Stimulated activated naive CD8-positive, alpha-beta T cell treated with anti-CD3 and anti-CD28 coated beads, Interleukin-15, Interleukin-2, amounts not matched to agents 100 ng/mL and 50 ng/mL, for 24 hours (primary cell): ENCODE data around the gene ITPKC.

Experiments used
- H3K27ac Mint-ChIP-seq: one replicate; pipeline ENCODE4 v1.8.0; 2021; ENCODE audit warnings: mild to moderate bottlenecking, mixed read lengths
- H3K27me3 Mint-ChIP-seq: one replicate; pipeline ENCODE4 v1.8.0; 2021; ENCODE audit warnings: mixed read lengths
- H3K36me3 Mint-ChIP-seq: one replicate; pipeline ENCODE4 v1.8.0; 2021; ENCODE audit warnings: low read depth, mixed read lengths
- H3K4me1 Mint-ChIP-seq: one replicate; pipeline ENCODE4 v1.8.0; 2021; ENCODE audit warnings: low read depth, mixed read lengths
- H3K4me3 Mint-ChIP-seq: one replicate; pipeline ENCODE4 v1.8.0; 2021; ENCODE audit warnings: mild to moderate bottlenecking, mixed read lengths
- H3K9me3 Mint-ChIP-seq: one replicate; pipeline ENCODE4 v1.8.0; 2021; ENCODE audit warnings: mixed read lengths

ITPKC gene

GRCh38 chr19:40716482-40717324 is at the start of gene ITPKC, which contains the start of gene COQ8B:
TSS of gene ITPKC (plus strand) at chr19:40717112. CDS start at chr19:40717136, 24 bp downstream.
TSS of gene COQ8B (minus strand) at chr19:40716886. CDS start at chr19:40714632, 2,254 bp downstream.
- Mint-ChIP-seq H3K9me3 (no peaks in the 10 kb centered on the region), H3K4me3 (peak within 1 kb of the TSS; percentile 86), H3K27me3 (no peaks in the 10 kb centered on the region), H3K4me1 (peaks cover 66% of the 10 kb centered on the region), H3K27ac (peak within 1 kb of the TSS; percentile 98), H3K36me3 (peaks cover 17% of the 10 kb centered on the region)

- Mint-ChIP-seq H3K4me3 (no peak overlapping the region), H3K27ac (no peak overlapping the region), H3K9me3 (no peaks in the 10 kb centered on the region), H3K4me1 (peaks cover 24% of the 10 kb centered on the region), H3K36me3 (peaks cover 31% of the 10 kb centered on the region), H3K27me3 (no peaks in the 10 kb centered on the region)
Observed at GRCh38 chr19:40667602-40668001, 49.3 kb upstream of the ITPKC start.

GRCh38 chr19:40668991-40669614 is 47.8 kb upstream of the ITPKC start:
- H3K27me3 Mint-ChIP-seq, result no peaks in the 10 kb centered on the region
- peaks cover 31% of the 10 kb centered on the region for H3K36me3 Mint-ChIP-seq
- peaks cover 9% of the 10 kb centered on the region for H3K4me1 Mint-ChIP-seq
- no peak overlapping the region for H3K27ac Mint-ChIP-seq
- H3K4me3 Mint-ChIP-seq, result no peak overlapping the region
- no peaks in the 10 kb centered on the region for H3K9me3 Mint-ChIP-seq

GRCh38 chr19:40671404-40671803 is 45.5 kb upstream of the ITPKC start:
- Mint-ChIP-seq H3K4me3 (no peak overlapping the region), H3K27ac (no peak overlapping the region), H3K27me3 (no peaks in the 10 kb centered on the region), H3K4me1 (peaks cover 5% of the 10 kb centered on the region), H3K36me3 (peaks cover 35% of the 10 kb centered on the region), H3K9me3 (no peaks in the 10 kb centered on the region)

GRCh38 chr19:40672038-40672437 is 44.9 kb upstream of the ITPKC start:
- Mint-ChIP-seq H3K27me3 (no peaks in the 10 kb centered on the region), H3K4me3 (no peak overlapping the region), H3K36me3 (peaks cover 35% of the 10 kb centered on the region), H3K4me1 (no peaks in the 10 kb centered on the region), H3K27ac (no peak overlapping the region), H3K9me3 (no peaks in the 10 kb centered on the region)

- Mint-ChIP-seq H3K9me3 (no peaks in the 10 kb centered on the region), H3K27me3 (no peaks in the 10 kb centered on the region), H3K4me1 (no peaks in the 10 kb centered on the region), H3K27ac (no peak overlapping the region), H3K4me3 (no peak overlapping the region), H3K36me3 (peaks cover 38% of the 10 kb centered on the region)
Observed at GRCh38 chr19:40672573-40673299, 44.2 kb upstream of the ITPKC start.

GRCh38 chr19:40673397-40673796 is 43.5 kb upstream of the ITPKC start:
- Mint-ChIP-seq H3K36me3 (peaks cover 45% of the 10 kb centered on the region), H3K27me3 (no peaks in the 10 kb centered on the region), H3K4me3 (no peak overlapping the region), H3K27ac (no peak overlapping the region), H3K9me3 (no peaks in the 10 kb centered on the region), H3K4me1 (no peaks in the 10 kb centered on the region)

GRCh38 chr19:40674291-40674690 is 42.6 kb upstream of the ITPKC start:
- H3K4me3 Mint-ChIP-seq, result no peak overlapping the region
- H3K9me3 Mint-ChIP-seq, result no peaks in the 10 kb centered on the region
- no peak overlapping the region for H3K27ac Mint-ChIP-seq
- no peaks in the 10 kb centered on the region for H3K27me3 Mint-ChIP-seq
- peaks cover 40% of the 10 kb centered on the region for H3K36me3 Mint-ChIP-seq
- H3K4me1 Mint-ChIP-seq, result no peaks in the 10 kb centered on the region

- no peak overlapping the region for H3K27ac Mint-ChIP-seq
- H3K27me3 Mint-ChIP-seq, result no peaks in the 10 kb centered on the region
- no peaks in the 10 kb centered on the region for H3K9me3 Mint-ChIP-seq
- no peaks in the 10 kb centered on the region for H3K4me1 Mint-ChIP-seq
- H3K36me3 Mint-ChIP-seq, result peaks cover 35% of the 10 kb centered on the region
- no peak overlapping the region for H3K4me3 Mint-ChIP-seq
Observed at GRCh38 chr19:40677156-40677555, 39.8 kb upstream of the ITPKC start.

- Mint-ChIP-seq H3K27ac (no peak overlapping the region), H3K9me3 (no peaks in the 10 kb centered on the region), H3K36me3 (peaks cover 42% of the 10 kb centered on the region)
Observed at GRCh38 chr19:40681039-40681438, 35.9 kb upstream of the ITPKC start.

GRCh38 chr19:40682431-40682964 is 34.4 kb upstream of the ITPKC start:
- H3K4me3 Mint-ChIP-seq, result no peak overlapping the region
- H3K36me3 Mint-ChIP-seq, result peaks cover 41% of the 10 kb centered on the region
- no peaks in the 10 kb centered on the region for H3K9me3 Mint-ChIP-seq
- H3K27me3 Mint-ChIP-seq, result no peaks in the 10 kb centered on the region
- H3K4me1 Mint-ChIP-seq, result no peaks in the 10 kb centered on the region
- H3K27ac Mint-ChIP-seq, result no peak overlapping the region

More at GRCh38 chr19:40681039-40681438, 35.9 kb upstream of the ITPKC start:
- Mint-ChIP-seq H3K4me3 (no peak overlapping the region), H3K27me3 (no peaks in the 10 kb centered on the region), H3K4me1 (no peaks in the 10 kb centered on the region)

GRCh38 chr19:40683437-40683836 is 33.5 kb upstream of the ITPKC start:
- Mint-ChIP-seq H3K4me3 (no peak overlapping the region), H3K27ac (no peak overlapping the region), H3K36me3 (peaks cover 32% of the 10 kb centered on the region), H3K4me1 (no peaks in the 10 kb centered on the region), H3K9me3 (no peaks in the 10 kb centered on the region), H3K27me3 (no peaks in the 10 kb centered on the region)

- no peaks in the 10 kb centered on the region for H3K27me3 Mint-ChIP-seq
- H3K27ac Mint-ChIP-seq, result no peak overlapping the region
- peaks cover 28% of the 10 kb centered on the region for H3K36me3 Mint-ChIP-seq
- H3K4me3 Mint-ChIP-seq, result no peak overlapping the region
- H3K4me1 Mint-ChIP-seq, result no peaks in the 10 kb centered on the region
- H3K9me3 Mint-ChIP-seq, result no peaks in the 10 kb centered on the region
Observed at GRCh38 chr19:40684280-40684679, 32.6 kb upstream of the ITPKC start.

- Mint-ChIP-seq H3K4me1 (no peaks in the 10 kb centered on the region), H3K27me3 (no peaks in the 10 kb centered on the region), H3K27ac (no peak overlapping the region), H3K4me3 (no peak overlapping the region), H3K9me3 (no peaks in the 10 kb centered on the region), H3K36me3 (peaks cover 20% of the 10 kb centered on the region)
Observed at GRCh38 chr19:40685016-40685526, 31.8 kb upstream of the ITPKC start.
